Body of pancreas (tissue), 4 donors: ENCODE data around the gene KCP.

Experiments used
- CTCF ChIP-seq, 7 experiments: fragments of 450-650 bp in 4 of 7; fragments of 200-600 bp in 3 of 7; sonication (generic) in 3 of 7; IDR thresholded peaks; one replicate each; pipeline ENCODE4 v1.5.1; 2016 to 2019; ENCODE audit warnings: antibody characterized with exemption in 7 of 7
- POLR2A ChIP-seq, 3 donors: fragments of 450-650 bp; IDR thresholded peaks; one replicate each; pipeline ENCODE4 v1.6.1; 2016; ENCODE audit warnings: antibody characterized with exemption in 3 of 3, mild to moderate bottlenecking in 2 of 3

GRCh38 chr7:128893251-128894100 is 17.0 kb downstream of the KCP start:
- no peak for TF ChIP-seq CTCF (IDR thresholded peaks at IDR 0.05)
- TF ChIP-seq POLR2A (IDR thresholded peaks at IDR 0.05): no peak
